AG04449 (cell line): ENCODE data around the gene BAZ1B.
"Not testable (repeated sequence)": the region's sequence is repeated elsewhere in the genome, so short reads cannot be mapped to it uniquely, and the experiment has no call there.

Experiments
- CTCF ChIA-PET: fragments of 350-600 bp; formaldehyde crosslinking; extraction: SDS; loops from one replicate; lab custom pipeline; 2021; ENCODE audit warnings: antibody characterized with exemption; lab: Yijun Ruan, JAX
- POLR2A ChIA-PET: fragments of 400-600, 350-600 bp; formaldehyde crosslinking; extraction: SDS; loops from one replicate; lab custom pipeline; 2020; ENCODE audit warnings: antibody characterized with exemption, inconsistent platforms; lab: Yijun Ruan, JAX
- DNase-seq: peaks from one replicate; pipeline ENCODE4 v3.0.0-alpha.2; 2010; ENCODE audit warnings: low read depth, low spot score
- H3K4me3 ChIP-seq: 2 replicates; pipeline ENCODE4 v1.5.1; 2011; ENCODE audit warnings: low read depth, mild to moderate bottlenecking, control low read depth, low read length
- TF ChIP-seq, protein P1 (sequence below): IDR thresholded peaks from one replicate; pipeline ENCODE4 v1.5.1; 2011; ENCODE audit warnings: mild to moderate bottlenecking, moderate library complexity, low read length, control low read depth, inconsistent platforms; ENCODE audit not compliant: insufficient read depth; ENCODE audit errors: missing control alignments

The BAZ1B gene

DNA sequence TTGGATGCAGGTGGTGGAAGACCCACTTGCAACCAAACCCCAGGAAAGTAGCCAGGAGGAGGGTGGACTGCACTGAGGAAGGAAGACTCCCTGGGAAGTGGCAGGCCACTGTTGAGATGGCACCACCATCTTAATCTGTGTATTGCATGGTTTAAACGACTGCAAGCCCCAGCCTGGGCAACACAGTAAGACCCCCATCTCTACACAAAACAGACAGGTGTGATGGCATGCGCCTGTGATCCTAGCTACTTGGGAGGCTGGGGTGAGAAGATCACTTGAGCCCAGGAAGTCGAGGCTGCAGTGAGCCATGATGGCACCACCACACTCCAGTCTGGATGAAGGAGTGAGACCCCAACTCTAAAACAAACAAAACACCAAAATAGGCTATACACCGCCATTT lies 45.0 kb upstream of the BAZ1B start:
- TF ChIP-seq, protein P1, sequence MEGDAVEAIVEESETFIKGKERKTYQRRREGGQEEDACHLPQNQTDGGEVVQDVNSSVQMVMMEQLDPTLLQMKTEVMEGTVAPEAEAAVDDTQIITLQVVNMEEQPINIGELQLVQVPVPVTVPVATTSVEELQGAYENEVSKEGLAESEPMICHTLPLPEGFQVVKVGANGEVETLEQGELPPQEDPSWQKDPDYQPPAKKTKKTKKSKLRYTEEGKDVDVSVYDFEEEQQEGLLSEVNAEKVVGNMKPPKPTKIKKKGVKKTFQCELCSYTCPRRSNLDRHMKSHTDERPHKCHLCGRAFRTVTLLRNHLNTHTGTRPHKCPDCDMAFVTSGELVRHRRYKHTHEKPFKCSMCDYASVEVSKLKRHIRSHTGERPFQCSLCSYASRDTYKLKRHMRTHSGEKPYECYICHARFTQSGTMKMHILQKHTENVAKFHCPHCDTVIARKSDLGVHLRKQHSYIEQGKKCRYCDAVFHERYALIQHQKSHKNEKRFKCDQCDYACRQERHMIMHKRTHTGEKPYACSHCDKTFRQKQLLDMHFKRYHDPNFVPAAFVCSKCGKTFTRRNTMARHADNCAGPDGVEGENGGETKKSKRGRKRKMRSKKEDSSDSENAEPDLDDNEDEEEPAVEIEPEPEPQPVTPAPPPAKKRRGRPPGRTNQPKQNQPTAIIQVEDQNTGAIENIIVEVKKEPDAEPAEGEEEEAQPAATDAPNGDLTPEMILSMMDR = no peak
- POLR2A ChIA-PET = interaction anchor here (0.7 to 2.2 kb wide), 2 partner anchors 9 to 11 kb away, joined by 3 to 9 read pairs; partner anchors contain the start of gene TBL2
- DNase-seq = no peak
- H3K4me3 ChIP-seq = no peak overlapping the region
- CTCF ChIA-PET = interaction anchor here (0.9 to 2.8 kb wide), 3 partner anchors 9 to 288 kb away, joined by 3 to 14 read pairs (median 4); partner anchors contain the start of genes BCL7B and TBL2

- not testable (repeated sequence) for H3K4me3 ChIP-seq, DNase-seq
- CTCF ChIA-PET = interaction anchor here (1.0 to 2.8 kb wide), 2 partner anchors 11 to 41 kb away, joined by 4 to 14 read pairs; partner anchors contain the start of gene TBL2
- POLR2A ChIA-PET = interaction anchor here (0.6 to 2.2 kb wide), 6 partner anchors 9 to 132 kb away, joined by 3 to 9 read pairs (median 5); partner anchors contain the start of genes BAZ1B and TBL2
Observed at GRCh38 chr7:73566431-73566830, 44.3 kb upstream of the BAZ1B start.

GRCh38 chr7:73565675-73566340 lies 43.7 kb upstream of the BAZ1B start:
- no peak overlapping the region for H3K4me3 ChIP-seq
- no peak for DNase-seq
- CTCF ChIA-PET = interaction anchor here (1.0 to 2.8 kb wide), 2 partner anchors 11 to 41 kb away, joined by 4 to 14 read pairs; partner anchors contain the start of gene TBL2
- TF ChIP-seq, protein P1 = no peak
- POLR2A ChIA-PET = interaction anchor here (0.6 to 2.2 kb wide), 5 partner anchors 9 to 132 kb away, joined by 3 to 9 read pairs (median 5); partner anchors contain the start of genes BAZ1B and TBL2

DNA sequence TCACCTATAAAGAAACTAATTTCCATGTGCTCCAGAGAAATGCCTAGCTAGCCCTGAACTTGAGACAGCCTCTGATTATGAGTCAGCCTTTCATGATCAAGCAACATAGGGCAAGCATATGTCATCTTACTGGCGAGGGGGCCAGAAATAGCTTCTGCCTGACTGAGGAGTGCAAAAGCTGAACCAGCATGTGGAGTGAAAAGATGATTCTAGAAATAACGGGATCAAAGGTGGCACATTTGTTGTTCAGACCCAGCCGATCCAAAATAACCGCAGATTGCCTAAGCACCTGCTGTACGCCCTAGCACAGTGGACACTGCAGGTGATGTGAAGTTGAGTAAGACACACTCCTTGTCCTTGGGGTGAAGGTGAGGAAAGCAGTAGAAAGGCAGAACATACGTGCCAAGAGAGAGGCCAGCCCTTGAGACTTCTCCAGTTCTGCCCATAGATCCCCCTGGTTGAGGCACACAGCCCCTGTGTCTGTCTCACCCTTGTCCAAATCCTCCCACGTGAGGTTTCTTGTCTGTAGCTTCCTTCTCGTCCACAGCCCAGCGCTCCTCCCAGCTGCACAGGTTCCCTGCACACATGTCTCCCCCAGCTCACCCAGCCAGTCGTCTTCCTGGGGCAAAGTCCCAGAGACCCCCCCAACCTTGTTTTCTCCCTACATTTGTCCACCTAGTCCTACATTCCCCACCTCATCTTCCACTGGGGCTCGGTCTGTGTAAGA lies 38.2 kb upstream of the BAZ1B start:
- H3K4me3 ChIP-seq = no peak overlapping the region
- CTCF ChIA-PET = interaction anchor here (1.1 to 1.5 kb wide), 2 partner anchors 38 to 165 kb away, joined by 4 to 5 read pairs; no protein-coding TSS in a partner anchor
- TF ChIP-seq, protein P1 = no peak
- DNase-seq = peak; percentile 66
- POLR2A ChIA-PET = interaction anchor here (1.0 to 1.3 kb wide), 4 partner anchors 14 to 179 kb away, joined by 3 to 6 read pairs (median 5); partner anchors contain the start of genes ABHD11 and TBL2

DNA sequence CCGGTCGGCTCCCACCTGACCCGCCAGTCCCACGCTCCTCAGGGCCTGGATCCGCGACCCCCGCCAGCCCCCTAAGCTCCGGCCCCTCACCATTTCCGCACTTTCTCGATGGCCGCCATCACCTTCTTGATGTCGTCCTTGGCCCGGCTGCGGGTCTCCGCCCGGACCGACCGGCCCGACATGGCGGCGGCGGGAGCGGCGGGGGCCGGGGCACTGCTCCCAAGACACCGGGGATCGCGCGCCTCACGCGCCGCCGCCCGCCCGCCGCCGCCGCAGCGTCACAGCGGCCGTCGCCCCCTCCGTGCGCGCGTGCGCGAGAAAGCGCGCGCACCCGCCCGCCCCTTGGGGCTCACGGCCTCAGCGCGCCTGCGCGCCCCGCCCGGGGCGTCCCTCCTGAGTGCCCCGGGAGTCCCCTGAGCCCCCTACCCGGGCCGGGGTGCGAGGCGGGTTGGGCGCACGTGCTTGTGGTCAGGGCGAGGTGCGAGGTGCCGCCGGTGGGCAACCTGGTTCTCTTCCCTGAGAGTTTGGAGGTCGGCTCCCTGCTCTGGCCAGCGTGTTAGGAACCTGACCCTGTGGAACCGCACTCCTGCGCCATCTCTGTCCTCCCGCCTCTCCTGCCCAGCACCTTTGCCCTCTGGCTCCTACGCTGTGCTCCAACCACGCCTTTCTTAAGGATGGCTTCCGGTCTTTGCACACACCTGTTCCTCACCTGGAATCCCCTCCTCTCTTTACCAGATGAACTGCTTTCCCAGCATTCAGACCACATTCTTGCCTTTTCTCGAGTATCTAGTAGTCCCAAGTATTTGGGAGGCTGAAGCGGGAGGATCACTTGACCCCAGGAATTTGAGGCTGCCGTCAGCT lies 35.5 kb upstream of the BAZ1B start, which contains the start of gene BCL7B:
BCL7B (minus strand) TSS at position 294 of the 861 bp plus-strand sequence; CDS start at position 182, 112 bp downstream.
- CTCF ChIA-PET = interaction anchor here (1.0 to 1.6 kb wide), 3 partner anchors 10 to 168 kb away, joined by 3 to 4 read pairs (median 3); no protein-coding TSS in a partner anchor
- POLR2A ChIA-PET = interaction anchor here (1.0 kb wide), 2 partner anchors 11 to 21 kb away, joined by 3 to 4 read pairs; partner anchors contain the start of gene TBL2
- DNase-seq = no peak
- H3K4me3 ChIP-seq = peak within 1 kb of the TSS; percentile 84
- TF ChIP-seq, protein P1 = no peak

GRCh38 chr7:73557108-73557396 lies 35.0 kb upstream of the BAZ1B start:
- peak overlapping the region; percentile 84 for H3K4me3 ChIP-seq
- CTCF ChIA-PET = interaction anchor here (1.0 kb wide), 2 partner anchors 10 to 20 kb away, joined by 3 read pairs; no protein-coding TSS in a partner anchor
- TF ChIP-seq, protein P1 = no peak
- peak; percentile 36 for DNase-seq
- POLR2A ChIA-PET = interaction anchor here (0.6 to 1.0 kb wide), 3 partner anchors 10 to 21 kb away, joined by 3 to 4 read pairs (median 3); partner anchors contain the start of gene TBL2
